Midbrain (tissue), 1 donor: ENCODE measurements around the gene SPTBN1.

Source experiments
- DNase-seq: peaks from one replicate; lab custom pipeline; 2025; lab: John Stamatoyannopoulos, UW

The SPTBN1 gene

GRCh38 chr2:54556621-54557121 is 100.5 kb downstream of the SPTBN1 start:
- no peak for DNase-seq

- DNase-seq = no peak
Observed at GRCh38 chr2:54557211-54557600, 101.1 kb downstream of the SPTBN1 start.

- DNase-seq = no peak
Observed at GRCh38 chr2:54557601-54558187, 101.6 kb downstream of the SPTBN1 start.

GRCh38 chr2:54558188-54559005 is 102.3 kb downstream of the SPTBN1 start:
- no peak for DNase-seq

GRCh38 chr2:54559006-54559445 is 102.9 kb downstream of the SPTBN1 start:
- DNase-seq = no peak

- DNase-seq = no peak
Observed at GRCh38 chr2:54559593-54560145, 103.5 kb downstream of the SPTBN1 start.

- DNase-seq = no peak
Observed at GRCh38 chr2:54560146-54560881, 104.2 kb downstream of the SPTBN1 start.

GRCh38 chr2:54561010-54561409 is 104.9 kb downstream of the SPTBN1 start:
- no peak for DNase-seq

GRCh38 chr2:54564439-54564838 is 108.3 kb downstream of the SPTBN1 start:
- DNase-seq = no peak

GRCh38 chr2:54565551-54565950 is 109.4 kb downstream of the SPTBN1 start:
- DNase-seq = no peak

- no peak for DNase-seq
Observed at GRCh38 chr2:54566896-54567295, 110.8 kb downstream of the SPTBN1 start.

GRCh38 chr2:54568876-54569321 is 112.8 kb downstream of the SPTBN1 start:
- no peak for DNase-seq

GRCh38 chr2:54569745-54570301 is 113.7 kb downstream of the SPTBN1 start:
- no peak for DNase-seq

- DNase-seq = no peak
Observed at GRCh38 chr2:54570321-54570855, 114.3 kb downstream of the SPTBN1 start.

GRCh38 chr2:54570925-54571694 is 115.0 kb downstream of the SPTBN1 start:
- DNase-seq = no peak

GRCh38 chr2:54572262-54572635 is 116.1 kb downstream of the SPTBN1 start:
- no peak for DNase-seq

- no peak for DNase-seq
Observed at GRCh38 chr2:54572636-54573536, 116.8 kb downstream of the SPTBN1 start.

GRCh38 chr2:54573537-54573919 is 117.4 kb downstream of the SPTBN1 start:
- no peak for DNase-seq

- no peak for DNase-seq
Observed at GRCh38 chr2:54574107-54574859, 118.2 kb downstream of the SPTBN1 start.
